Measurements from ENCODE around the gene PXDC1. TPM values are rescaled to one million over a fixed set of nuclear protein-coding genes. Genes with fewer than 3 reads are reported as not detected.
"Not testable (repeated sequence)": the region's sequence is repeated elsewhere in the genome, so short reads cannot be mapped to it uniquely, and the experiment has no call there.

PXDC1 gene
- total RNA-seq, 1 experiment from 2014 or later = 8.1 TPM

DNA sequence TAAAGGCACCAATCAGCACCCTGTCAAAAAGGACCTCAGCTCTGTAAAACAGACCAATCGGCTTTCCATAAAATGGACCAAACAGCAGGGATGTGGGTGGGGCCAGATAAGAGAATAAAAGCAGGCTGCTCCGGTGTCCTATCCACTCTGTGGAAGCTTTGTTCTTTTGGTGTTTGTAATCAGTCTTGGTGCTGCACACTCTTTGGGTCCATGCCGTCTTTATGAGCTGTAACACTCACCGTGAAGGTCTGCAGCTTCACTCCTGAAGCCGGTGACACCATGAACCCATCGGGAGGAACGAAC lies 7.3 kb upstream of the PXDC1 start:
- Histone ChIP-seq H3K27ac (no peak overlapping the region), H3K4me3 (no peak overlapping the region), H3K36me3 (no peaks in the 10 kb centered on the region), H3K9me3 (replicated peaks) (no peaks in the 10 kb centered on the region), H3K4me1 (no peaks in the 10 kb centered on the region), H3K27me3 (no peaks in the 10 kb centered on the region)
- DNase-seq = no peak

DNA sequence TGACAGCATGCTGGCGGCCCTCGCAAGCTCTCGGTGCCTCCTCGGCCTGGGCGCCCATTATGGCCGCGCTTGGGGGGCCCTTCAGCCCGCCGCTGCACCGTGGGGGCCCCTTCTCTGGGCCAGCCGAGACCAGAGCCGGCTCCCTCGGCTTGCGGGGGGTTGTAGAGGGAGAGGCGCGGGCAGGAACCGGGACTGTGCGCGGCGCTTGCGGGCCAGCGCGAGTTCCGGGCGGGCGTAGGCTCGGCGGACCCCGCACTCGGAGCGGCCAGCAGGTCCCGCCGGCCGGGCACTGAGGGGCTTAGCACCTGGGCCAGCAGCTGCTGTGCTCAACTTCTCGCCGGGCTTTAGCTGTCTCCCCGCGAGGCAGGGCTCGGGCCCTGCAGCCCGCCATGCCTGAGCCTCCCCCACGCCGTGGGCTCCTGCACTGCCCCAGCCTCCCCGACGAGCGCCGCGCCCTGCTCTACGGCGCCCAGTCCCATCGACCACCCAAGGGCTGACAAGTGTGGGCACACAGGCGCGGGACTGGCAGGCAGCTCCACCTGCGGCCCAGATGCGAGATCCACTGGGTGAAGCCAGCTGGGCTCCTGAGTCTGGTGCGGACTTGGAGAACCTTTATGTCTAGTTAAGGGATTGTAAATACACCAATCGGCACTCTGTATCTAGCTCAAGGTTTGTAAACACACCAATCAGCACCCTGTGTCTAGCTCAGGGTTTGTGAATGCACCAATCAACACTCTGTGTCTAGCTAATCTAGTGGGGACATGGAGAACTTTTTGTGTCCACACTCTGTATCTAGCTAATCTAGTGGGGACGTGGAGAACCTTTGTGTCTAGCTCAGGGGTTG lies 6.7 kb upstream of the PXDC1 start:
- not testable (repeated sequence) for H3K27ac ChIP-seq; DNase-seq; H3K36me3 ChIP-seq; H3K9me3 ChIP-seq (replicated peaks); H3K4me1 ChIP-seq; H3K27me3 ChIP-seq; H3K4me3 ChIP-seq

DNA sequence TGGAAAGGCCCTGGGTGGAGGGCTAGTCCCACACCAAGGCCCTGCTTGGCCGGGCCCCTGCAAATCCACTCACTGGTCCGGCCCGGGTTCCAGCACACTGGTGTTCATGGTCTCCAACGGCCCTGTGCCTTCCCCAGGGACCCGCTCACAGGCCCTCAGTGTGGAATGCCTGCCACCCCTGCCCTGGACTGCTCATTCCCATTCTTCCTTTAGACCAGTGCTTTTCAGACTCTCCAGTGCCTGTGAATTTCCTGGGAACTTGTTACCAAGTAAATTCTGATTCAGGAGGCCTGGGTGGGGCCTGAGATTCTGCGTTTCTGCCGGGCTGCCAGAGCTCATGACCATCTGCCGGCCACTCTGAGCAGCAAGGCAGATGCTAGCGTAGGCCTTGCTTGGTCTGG lies 5.7 kb upstream of the PXDC1 start:
- no peak overlapping the region for H3K4me3 ChIP-seq
- H3K4me1 ChIP-seq = no peaks in the 10 kb centered on the region
- H3K27me3 ChIP-seq = no peaks in the 10 kb centered on the region
- no peaks in the 10 kb centered on the region for H3K36me3 ChIP-seq
- no peaks in the 10 kb centered on the region for H3K9me3 ChIP-seq (replicated peaks)
- H3K27ac ChIP-seq = no peak overlapping the region
- no peak for DNase-seq

DNA sequence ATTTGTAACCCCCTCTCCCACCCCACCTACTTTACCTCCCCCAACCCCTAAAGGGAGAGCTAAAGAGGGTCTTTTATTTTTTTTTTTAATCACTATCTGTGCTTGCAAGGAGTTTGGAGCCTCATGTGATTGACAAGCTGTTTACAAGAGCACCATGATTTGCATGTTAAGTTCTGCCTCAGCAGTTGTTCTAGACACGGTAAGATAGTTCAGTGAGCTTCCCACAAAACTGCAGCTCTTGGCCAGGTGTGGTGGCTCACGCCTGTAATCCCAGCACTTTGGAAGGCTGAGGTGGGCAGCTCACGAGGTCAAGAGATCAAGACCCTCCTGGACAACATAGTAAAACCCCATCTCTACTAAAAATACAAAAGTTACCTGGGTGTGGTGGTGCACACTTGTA lies 5.0 kb upstream of the PXDC1 start:
- H3K36me3 ChIP-seq = no peaks in the 10 kb centered on the region
- H3K27ac ChIP-seq = no peak overlapping the region
- H3K27me3 ChIP-seq = no peaks in the 10 kb centered on the region
- DNase-seq = no peak
- H3K4me1 ChIP-seq = no peaks in the 10 kb centered on the region
- H3K4me3 ChIP-seq = no peak overlapping the region
- H3K9me3 ChIP-seq (replicated peaks) = no peaks in the 10 kb centered on the region

DNA sequence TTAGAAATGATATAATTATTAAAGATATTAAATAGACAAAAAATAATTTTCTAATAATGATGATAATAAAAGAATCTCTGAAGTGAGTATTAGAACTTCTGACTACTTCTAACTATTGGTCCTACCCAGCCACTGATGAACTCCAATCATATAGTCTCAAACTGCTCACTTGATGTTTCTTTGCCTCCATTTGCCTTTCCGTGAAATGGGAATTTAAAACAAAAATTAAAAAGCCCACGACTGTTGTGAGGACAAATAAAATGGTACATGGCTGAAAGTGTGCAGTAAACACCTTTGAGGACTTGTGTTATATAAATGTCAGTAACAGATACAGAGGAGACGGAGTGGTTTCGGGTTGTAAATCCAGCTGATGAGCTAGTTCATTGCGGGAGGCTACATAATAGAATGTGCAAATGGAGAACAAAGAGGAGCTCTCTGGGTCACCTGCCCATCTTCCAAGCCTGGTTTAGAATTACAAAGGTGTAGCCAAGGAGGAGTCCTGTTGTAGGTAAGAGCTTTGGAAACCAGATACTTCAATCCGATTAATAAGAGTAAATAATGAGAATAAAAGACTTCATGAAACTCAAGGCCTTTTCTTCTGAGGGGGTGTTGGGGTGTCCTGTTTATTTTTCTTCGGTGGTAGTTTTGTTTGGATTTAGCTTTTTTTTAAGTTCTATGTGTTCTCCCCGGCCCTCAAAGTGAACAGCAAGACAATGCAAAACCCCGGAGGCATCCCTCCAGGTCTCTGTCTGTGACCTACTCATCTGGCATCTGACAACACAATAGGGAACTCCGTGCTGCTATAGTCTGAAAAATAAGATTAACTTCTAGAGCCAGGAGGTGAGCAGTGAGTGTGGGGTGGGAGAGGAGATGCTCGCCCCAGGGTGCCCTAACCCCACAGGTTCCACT lies 4.4 kb upstream of the PXDC1 start:
- DNase-seq = no peak
- no peaks in the 10 kb centered on the region for H3K4me1 ChIP-seq
- no peak overlapping the region for H3K27ac ChIP-seq
- no peaks in the 10 kb centered on the region for H3K36me3 ChIP-seq
- no peaks in the 10 kb centered on the region for H3K27me3 ChIP-seq
- H3K4me3 ChIP-seq = no peak overlapping the region
- no peaks in the 10 kb centered on the region for H3K9me3 ChIP-seq (replicated peaks)

DNA sequence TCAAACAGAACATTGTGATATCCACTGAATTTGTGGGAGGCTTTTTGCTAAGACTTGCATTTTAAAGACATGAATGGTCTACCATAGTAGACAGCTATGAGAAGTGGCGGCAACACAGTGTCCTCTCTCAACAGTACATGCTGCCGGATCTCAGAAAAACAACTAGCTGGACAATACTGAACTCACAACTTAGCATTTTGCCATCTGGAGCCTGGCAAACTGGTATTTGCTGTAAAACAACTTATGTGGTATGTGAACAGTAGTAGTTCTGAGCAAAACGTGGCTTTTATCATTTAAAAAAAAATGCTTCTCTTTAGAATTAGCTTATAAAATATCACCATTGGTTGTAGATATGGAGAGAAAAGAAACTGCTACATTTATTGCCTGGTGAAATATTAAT lies 3.3 kb upstream of the PXDC1 start:
- Histone ChIP-seq H3K27ac (no peak overlapping the region), H3K4me3 (no peak overlapping the region), H3K9me3 (replicated peaks) (no peaks in the 10 kb centered on the region), H3K27me3 (no peaks in the 10 kb centered on the region), H3K36me3 (no peaks in the 10 kb centered on the region), H3K4me1 (peaks cover 3% of the 10 kb centered on the region)
- no peak for DNase-seq

DNA sequence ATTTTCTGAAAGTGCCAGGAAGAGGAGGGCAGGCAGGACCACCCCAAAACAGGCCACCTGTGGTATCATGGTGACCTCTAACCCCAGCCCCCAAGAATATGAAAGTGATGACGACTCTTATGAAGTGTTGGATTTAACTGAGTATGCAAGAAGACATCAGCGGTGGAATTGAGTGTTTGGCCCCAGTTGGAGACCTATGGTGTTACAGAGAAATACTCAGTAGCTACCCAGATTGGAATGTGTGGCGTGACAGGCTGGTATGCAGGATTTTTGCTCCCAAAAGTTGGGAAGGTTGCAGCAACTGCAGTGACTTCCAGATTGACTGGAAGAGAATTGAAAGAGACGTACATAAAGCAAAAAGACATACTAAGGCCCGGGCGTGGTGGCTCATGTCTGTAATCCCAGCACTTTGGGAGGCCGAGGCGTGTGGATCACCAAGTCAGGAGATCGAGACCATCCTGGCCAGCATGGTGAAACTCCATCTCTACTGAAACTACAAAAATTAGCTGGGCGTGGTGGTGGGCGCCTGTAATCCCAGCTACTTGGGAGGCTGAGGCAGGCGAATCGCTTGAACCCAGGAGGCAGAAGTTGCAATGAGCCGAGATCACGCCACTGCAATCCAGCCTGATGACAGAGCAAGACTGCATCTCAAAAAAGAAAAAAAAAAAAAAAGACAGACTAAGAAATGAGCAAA lies 2.7 kb upstream of the PXDC1 start:
- not testable (repeated sequence) for DNase-seq; H3K27me3 ChIP-seq; H3K4me3 ChIP-seq; H3K36me3 ChIP-seq; H3K27ac ChIP-seq; H3K9me3 ChIP-seq (replicated peaks); H3K4me1 ChIP-seq

DNA sequence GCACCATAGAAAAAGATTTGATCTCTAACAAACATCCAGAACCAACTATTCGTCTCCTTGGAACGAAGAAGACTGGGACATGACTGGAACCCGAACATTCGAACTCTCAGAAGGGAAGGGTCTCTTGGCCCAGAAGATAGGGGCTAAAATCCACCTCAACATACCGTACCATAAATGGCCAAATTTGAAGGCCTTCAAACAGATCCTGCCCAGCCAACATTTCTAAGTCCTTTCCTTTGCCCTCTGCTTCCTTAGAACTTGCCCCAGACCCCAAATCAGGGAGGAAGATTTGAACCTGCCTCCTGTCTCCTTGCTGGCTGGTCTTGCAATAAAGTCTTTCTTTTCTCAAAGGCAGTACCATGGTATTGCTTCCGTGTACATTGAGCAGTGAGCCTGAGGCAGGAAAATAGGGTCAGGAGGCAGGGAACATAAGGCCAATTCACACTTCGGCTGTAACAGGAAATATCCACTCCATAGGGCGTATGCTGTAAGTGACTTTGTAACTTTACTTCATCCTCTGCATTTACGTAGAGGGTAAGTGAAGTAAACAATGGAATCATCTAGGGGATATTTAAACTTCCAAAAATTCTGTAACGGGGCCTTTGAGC lies 1.8 kb upstream of the PXDC1 start:
- H3K36me3 ChIP-seq = no peaks in the 10 kb centered on the region
- H3K9me3 ChIP-seq (replicated peaks) = no peaks in the 10 kb centered on the region
- DNase-seq = no peak
- no peak overlapping the region for H3K4me3 ChIP-seq
- H3K27me3 ChIP-seq = no peaks in the 10 kb centered on the region
- H3K27ac ChIP-seq = no peak overlapping the region
- peaks cover 5% of the 10 kb centered on the region for H3K4me1 ChIP-seq

DNA sequence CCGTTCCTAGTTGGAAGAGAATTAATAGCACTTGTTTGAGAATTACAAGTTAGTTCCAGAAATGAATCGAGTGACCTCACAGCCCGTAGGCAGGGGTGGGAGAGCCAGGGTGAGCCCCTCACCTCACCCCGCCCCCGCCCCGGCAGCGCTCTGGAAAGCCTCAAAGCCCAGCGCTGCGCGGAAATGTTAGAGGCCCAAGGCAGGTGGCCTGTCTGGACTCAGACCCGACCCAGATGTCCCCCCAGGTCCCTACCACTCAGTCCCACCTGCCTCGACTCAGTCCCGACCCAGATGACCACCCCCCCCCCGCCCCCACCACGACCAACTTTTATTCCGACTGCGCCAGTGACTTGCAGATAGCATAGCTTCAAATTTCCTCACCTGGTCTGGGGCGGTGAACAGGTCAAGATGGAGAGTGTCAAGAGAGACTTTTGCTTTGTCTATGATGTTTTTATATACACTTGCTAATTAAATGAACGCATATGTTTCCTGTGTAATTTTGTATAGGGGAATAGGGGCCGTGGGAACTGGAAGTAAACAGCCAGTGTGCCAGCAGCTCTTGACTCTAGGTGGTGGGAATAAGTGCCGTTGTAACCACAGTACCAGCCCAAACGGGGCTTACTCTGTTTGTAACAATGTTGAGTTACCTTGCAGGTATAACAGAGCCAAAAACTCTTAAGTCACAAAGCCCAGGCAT lies 1.2 kb upstream of the PXDC1 start:
- no peak for DNase-seq
- H3K27me3 ChIP-seq = no peaks in the 10 kb centered on the region
- peak overlapping the region; percentile 71 for H3K4me3 ChIP-seq
- peaks cover 5% of the 10 kb centered on the region for H3K4me1 ChIP-seq
- no peaks in the 10 kb centered on the region for H3K9me3 ChIP-seq (replicated peaks)
- H3K27ac ChIP-seq = peak overlapping the region; percentile 38; the same call in 1 of the 2 replicates
- no peaks in the 10 kb centered on the region for H3K36me3 ChIP-seq

DNA sequence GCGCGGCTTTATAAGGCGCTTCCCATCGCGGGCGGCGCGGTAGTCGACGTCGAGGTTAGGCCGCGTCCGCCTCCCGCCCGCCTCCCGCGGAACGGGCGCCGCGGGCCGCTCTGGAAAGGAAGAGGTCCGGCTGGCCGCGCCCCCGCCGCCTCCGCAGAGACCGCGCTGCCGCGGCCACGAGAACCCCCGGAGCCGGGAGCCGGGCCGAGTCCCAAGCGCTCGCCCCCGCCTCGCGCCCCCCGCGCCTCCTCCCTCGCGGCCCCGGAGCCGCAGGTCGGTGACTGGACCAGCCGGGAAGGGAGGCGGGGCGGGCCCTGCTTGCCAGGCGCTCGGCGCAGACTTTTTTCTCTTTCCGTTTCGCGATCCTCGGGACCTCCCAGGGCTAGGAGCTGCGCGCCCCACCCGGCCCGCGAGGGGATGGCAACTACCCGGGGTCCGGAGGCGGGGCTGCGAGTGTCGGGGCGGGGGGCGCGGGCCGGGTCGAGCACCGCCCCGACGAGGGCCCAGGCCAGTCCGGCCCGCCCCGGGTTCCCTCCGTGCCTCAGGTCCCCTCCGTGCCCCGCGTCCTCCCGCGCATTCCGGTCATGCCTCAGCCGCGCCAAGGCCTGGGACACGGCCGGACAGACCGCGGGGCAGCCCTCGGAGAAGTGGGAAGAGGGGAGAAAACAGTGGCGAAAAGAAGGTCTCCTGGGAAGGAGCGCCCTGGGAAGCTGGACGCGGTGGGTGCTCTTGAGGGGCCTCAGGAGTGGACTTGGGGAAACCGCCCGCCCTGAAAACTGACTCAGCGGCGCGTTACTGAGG lies 417 bp upstream of the PXDC1 start:
- peak overlapping the region; percentile 71 for H3K4me3 ChIP-seq
- H3K9me3 ChIP-seq (replicated peaks) = no peaks in the 10 kb centered on the region
- H3K4me1 ChIP-seq = peaks cover 5% of the 10 kb centered on the region
- no peaks in the 10 kb centered on the region for H3K36me3 ChIP-seq
- DNase-seq = peak; percentile 75 to 79
- H3K27ac ChIP-seq = peak overlapping the region; percentile 38; the same call in 1 of the 2 replicates
- no peaks in the 10 kb centered on the region for H3K27me3 ChIP-seq

DNA sequence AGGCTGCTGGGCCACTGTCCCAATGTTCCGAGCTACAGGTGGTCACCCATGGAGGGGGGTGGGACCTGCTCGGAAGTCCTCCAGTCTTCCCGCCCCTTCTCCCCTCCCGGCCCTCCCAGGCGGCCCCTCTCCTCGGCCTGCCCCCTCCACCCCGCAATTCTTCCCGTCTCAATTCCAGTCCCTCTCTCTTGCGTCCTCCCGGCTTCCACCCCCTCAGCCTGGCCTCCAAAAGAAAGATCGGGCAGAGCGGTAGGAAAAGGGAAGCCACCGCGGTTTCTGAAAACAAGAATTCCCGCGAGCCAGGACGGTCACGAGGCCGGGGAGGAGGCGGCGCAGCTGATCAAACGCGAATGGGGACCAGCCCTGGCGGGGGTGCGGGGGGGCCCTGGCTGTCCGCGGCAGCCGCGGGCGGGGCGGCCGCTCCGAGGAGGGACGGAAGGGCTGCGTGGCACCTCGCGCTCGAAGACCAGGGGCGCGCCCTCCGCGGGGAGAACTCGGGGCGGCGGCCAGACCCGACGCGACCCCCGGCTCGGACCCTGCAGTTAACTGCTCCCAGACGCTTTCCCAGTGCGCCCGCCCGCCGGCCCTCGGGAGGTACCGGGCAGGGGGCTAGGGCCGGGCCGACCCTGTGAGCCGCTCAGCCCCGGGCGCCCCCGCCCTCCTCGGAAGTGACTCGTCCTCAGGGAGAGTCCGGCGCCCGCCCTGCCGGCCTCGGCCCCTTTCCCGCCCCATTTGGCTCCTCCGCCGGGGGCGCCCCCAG lies 1.0 kb downstream of the PXDC1 start:
- H3K36me3 ChIP-seq = no peaks in the 10 kb centered on the region
- DNase-seq = peak; percentile 39 to 49
- no peaks in the 10 kb centered on the region for H3K27me3 ChIP-seq
- H3K27ac ChIP-seq = peak overlapping the region; percentile 38
- H3K4me1 ChIP-seq = peaks cover 5% of the 10 kb centered on the region
- H3K9me3 ChIP-seq (replicated peaks) = no peaks in the 10 kb centered on the region
- peak overlapping the region; percentile 71 for H3K4me3 ChIP-seq

DNA sequence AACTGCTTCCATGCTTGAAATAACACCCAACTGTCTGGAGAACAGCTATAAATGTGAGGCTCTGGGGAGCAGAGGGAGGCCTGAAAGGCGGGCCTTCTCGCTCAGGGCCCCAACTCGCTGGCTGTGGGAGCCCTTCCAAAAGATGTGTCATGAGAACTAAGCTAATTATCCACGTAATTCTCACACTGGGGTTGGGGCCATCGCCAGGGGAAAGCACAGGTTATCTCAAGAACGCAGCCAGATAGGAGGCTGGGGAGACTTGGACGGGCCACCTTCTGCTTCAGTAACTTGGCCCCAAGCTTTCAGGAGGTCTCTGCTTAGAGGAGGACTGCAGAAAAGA lies 1.6 kb downstream of the PXDC1 start:
- Histone ChIP-seq H3K4me1 (peaks cover 5% of the 10 kb centered on the region), H3K27ac (peak overlapping the region; percentile 38; the same call in 1 of the 2 replicates), H3K4me3 (peak overlapping the region; percentile 71), H3K36me3 (no peaks in the 10 kb centered on the region), H3K27me3 (no peaks in the 10 kb centered on the region), H3K9me3 (replicated peaks) (no peaks in the 10 kb centered on the region)
- DNase-seq = no peak

Measured in SJCRH30 (cell line).